NB4 (cell line): ENCODE measurements around the gene SLC49A4.

Experiments
- CTCF ChIP-seq: IDR thresholded peaks from one replicate; pipeline ENCODE4 v1.5.1; 2012; ENCODE audit warnings: low read depth, low read length
- POLR2A ChIP-seq: IDR thresholded peaks from 2 replicates; pipeline ENCODE4 v1.6.1; 2011; ENCODE audit warnings: mild to moderate bottlenecking; ENCODE audit not compliant: insufficient read length; ENCODE audit errors: extremely low read depth

GRCh38 chr3:122794483-122794778, 438 bp upstream of the SLC49A4 start:
- TF ChIP-seq CTCF (no peak), POLR2A (no peak)
